ENCODE data around the gene WIPF1. TPM values are rescaled to one million over a fixed set of nuclear protein-coding genes. Genes with fewer than 3 reads are reported as not detected.

The WIPF1 gene
- polyA plus RNA-seq, 1 donor (not counting 4 experiments of a cell fraction or from before 2014, with no cell fraction given): 0.16 TPM

DNA sequence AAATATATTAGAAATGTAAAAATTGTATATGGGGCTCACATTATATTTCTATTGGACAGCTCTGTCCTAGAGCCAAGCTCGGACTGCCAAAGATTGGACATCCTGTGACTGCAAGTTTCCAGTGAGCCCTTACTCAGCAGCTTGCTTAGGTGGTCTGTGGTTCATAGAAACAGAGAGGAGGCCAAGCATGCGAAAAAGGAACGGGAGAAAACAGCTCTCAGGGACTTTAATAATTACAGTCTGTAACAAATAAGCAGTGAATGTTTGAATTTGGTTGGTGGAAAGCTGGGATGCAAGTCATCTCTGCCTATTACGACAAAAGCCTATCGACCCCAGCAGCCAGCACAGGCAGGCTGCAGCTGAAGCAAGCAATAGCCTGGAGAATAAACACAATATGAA lies 35.6 kb downstream of the WIPF1 start:
- no peaks in the 10 kb centered on the region for H3K9me3 ChIP-seq (ENCODE audit: control insufficient read depth, low read depth, low read length)
- H3K27ac ChIP-seq (ENCODE audit: control insufficient read depth, insufficient read depth, low read length): no peak overlapping the region
- DNase-seq (ENCODE audit: low read depth, low spot score) (no peak), FAIRE-seq (no peak)
- TF ChIP-seq EZH2 (IDR thresholded peaks at IDR 0.05; ENCODE audit: low read length): no peak
- no peaks in the 10 kb centered on the region for H3K79me2 ChIP-seq (ENCODE audit: control insufficient read depth, insufficient read depth, low read length)
- H3K4me2 ChIP-seq (ENCODE audit: control insufficient read depth, extremely low read depth, insufficient read depth, low read depth, low read length): no peak overlapping the region
- H3K4me3 ChIP-seq (ENCODE audit: control insufficient read depth in 2 of 3, extremely low read depth in 1 of 3, insufficient read depth in 2 of 3, low read depth in 1 of 3, low read length in 3 of 3): no peak overlapping the region
- no peaks in the 10 kb centered on the region for H3K27me3 ChIP-seq (ENCODE audit: control insufficient read depth, extremely low read depth, insufficient read depth, low read length)
- no peaks in the 10 kb centered on the region for H4K20me1 ChIP-seq (ENCODE audit: control insufficient read depth, extremely low read depth, insufficient read depth, low read length)
- H3K36me3 ChIP-seq (ENCODE audit: control insufficient read depth in 2 of 2, extremely low read depth in 1 of 2, insufficient read depth in 2 of 2, low read length in 2 of 2): no peaks in the 10 kb centered on the region
- no peaks in the 10 kb centered on the region for H3K9me1 ChIP-seq (ENCODE audit: control insufficient read depth, extremely low read depth, insufficient read depth, low read length)
- H3K9ac ChIP-seq (ENCODE audit: control insufficient read depth, extremely low read depth, insufficient read depth, low read length): no peak overlapping the region
- no peaks in the 10 kb centered on the region for H3K4me1 ChIP-seq (ENCODE audit: control insufficient read depth, extremely low read depth, insufficient read depth, low read length)
- dilution Hi-C loops (cut with MboI; ENCODE audit: extremely low pct_ligation_motif_present, low sequenced_read_pairs): no loop called here
- H2AFZ ChIP-seq (ENCODE audit: control insufficient read depth, low read length): no peak overlapping the region

DNA sequence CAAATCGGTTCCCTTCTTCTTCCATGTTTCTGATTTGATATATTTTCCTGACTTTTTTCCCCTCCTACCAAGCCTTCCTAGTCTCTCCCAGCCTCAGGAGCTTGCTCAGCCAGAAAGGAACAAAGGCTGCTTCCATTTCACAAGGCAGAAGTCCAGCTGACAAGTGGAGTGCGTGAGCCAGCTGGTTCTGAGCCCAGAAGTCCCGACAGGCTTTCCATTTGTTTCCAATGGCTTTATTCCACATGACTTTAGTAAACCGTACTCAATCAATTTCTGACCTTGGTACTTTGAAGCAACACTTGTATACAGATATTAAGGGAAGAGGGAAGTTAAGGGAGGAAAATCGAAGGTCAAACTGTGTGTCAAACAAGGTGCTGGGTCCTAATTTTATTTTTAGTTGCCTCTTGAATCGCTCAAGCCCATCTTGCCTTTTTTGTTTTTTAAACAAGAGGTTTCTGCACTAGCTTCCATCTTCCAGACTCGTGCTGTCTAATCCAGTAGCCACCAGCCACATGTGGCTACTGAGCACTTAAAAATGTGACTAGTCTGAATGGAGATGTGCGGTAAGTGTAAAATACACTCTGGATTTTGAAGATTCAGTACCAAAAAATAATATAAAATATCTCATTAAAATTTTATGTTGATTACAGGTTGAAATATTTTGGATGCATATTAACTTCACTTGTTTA lies 36.2 kb downstream of the WIPF1 start:
- no peaks in the 10 kb centered on the region for H3K27me3 ChIP-seq (ENCODE audit: control insufficient read depth, extremely low read depth, insufficient read depth, low read length)
- no peak overlapping the region for H2AFZ ChIP-seq (ENCODE audit: control insufficient read depth, low read length)
- no peaks in the 10 kb centered on the region for H3K9me1 ChIP-seq (ENCODE audit: control insufficient read depth, extremely low read depth, insufficient read depth, low read length)
- no peak overlapping the region for H3K4me3 ChIP-seq (ENCODE audit: control insufficient read depth in 2 of 3, extremely low read depth in 1 of 3, insufficient read depth in 2 of 3, low read depth in 1 of 3, low read length in 3 of 3)
- H3K4me1 ChIP-seq (ENCODE audit: control insufficient read depth, extremely low read depth, insufficient read depth, low read length): no peaks in the 10 kb centered on the region
- H3K4me2 ChIP-seq (ENCODE audit: control insufficient read depth, extremely low read depth, insufficient read depth, low read depth, low read length): no peak overlapping the region
- dilution Hi-C loops (cut with MboI; ENCODE audit: extremely low pct_ligation_motif_present, low sequenced_read_pairs): no loop called here
- H3K9ac ChIP-seq (ENCODE audit: control insufficient read depth, extremely low read depth, insufficient read depth, low read length): no peak overlapping the region
- FAIRE-seq (peak; percentile 23), DNase-seq (ENCODE audit: low read depth, low spot score) (no peak)
- H3K27ac ChIP-seq (ENCODE audit: control insufficient read depth, insufficient read depth, low read length): no peak overlapping the region
- H3K36me3 ChIP-seq (ENCODE audit: control insufficient read depth in 2 of 2, extremely low read depth in 1 of 2, insufficient read depth in 2 of 2, low read length in 2 of 2): no peaks in the 10 kb centered on the region
- no peaks in the 10 kb centered on the region for H4K20me1 ChIP-seq (ENCODE audit: control insufficient read depth, extremely low read depth, insufficient read depth, low read length)
- H3K9me3 ChIP-seq (ENCODE audit: control insufficient read depth, low read depth, low read length): no peaks in the 10 kb centered on the region
- no peaks in the 10 kb centered on the region for H3K79me2 ChIP-seq (ENCODE audit: control insufficient read depth, insufficient read depth, low read length)
- TF ChIP-seq, protein P1, sequence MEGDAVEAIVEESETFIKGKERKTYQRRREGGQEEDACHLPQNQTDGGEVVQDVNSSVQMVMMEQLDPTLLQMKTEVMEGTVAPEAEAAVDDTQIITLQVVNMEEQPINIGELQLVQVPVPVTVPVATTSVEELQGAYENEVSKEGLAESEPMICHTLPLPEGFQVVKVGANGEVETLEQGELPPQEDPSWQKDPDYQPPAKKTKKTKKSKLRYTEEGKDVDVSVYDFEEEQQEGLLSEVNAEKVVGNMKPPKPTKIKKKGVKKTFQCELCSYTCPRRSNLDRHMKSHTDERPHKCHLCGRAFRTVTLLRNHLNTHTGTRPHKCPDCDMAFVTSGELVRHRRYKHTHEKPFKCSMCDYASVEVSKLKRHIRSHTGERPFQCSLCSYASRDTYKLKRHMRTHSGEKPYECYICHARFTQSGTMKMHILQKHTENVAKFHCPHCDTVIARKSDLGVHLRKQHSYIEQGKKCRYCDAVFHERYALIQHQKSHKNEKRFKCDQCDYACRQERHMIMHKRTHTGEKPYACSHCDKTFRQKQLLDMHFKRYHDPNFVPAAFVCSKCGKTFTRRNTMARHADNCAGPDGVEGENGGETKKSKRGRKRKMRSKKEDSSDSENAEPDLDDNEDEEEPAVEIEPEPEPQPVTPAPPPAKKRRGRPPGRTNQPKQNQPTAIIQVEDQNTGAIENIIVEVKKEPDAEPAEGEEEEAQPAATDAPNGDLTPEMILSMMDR (optimal IDR thresholded peaks at IDR 0.05 in 1 of 3, IDR thresholded peaks at IDR 0.05 in 1 of 3, conservative IDR thresholded peaks at IDR 0.05 in 1 of 3; ENCODE audit: extremely low read depth in 1 of 3, insufficient read depth in 2 of 3, low read length in 3 of 3): no peak
- TF ChIP-seq EZH2 (IDR thresholded peaks at IDR 0.05; ENCODE audit: low read length): no peak

DNA sequence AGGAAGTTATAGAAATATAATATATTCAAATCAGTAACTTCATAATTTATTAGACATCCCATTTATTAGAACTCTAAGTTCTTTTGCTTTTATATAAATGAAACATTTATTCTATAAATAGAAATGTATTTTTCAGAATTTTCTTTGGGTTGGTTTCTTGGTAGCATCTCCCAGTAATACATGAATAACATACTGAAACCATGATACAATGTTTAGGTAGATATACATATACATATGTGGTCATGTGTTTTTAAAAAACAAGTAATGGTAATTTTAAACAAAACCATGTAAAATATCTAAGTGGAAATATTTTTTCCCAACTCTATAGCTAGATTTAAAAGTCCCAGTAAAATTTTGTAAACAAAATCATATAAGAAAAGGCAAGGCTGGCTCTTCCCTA lies 36.9 kb downstream of the WIPF1 start:
- dilution Hi-C loops (cut with MboI; ENCODE audit: extremely low pct_ligation_motif_present, low sequenced_read_pairs): no loop called here
- H3K27me3 ChIP-seq (ENCODE audit: control insufficient read depth, extremely low read depth, insufficient read depth, low read length): no peaks in the 10 kb centered on the region

More for the DNA sequence above, 36.9 kb downstream of the WIPF1 start:
- no peak overlapping the region for H3K9ac ChIP-seq (ENCODE audit: control insufficient read depth, extremely low read depth, insufficient read depth, low read length)
- TF ChIP-seq, protein P1 (optimal IDR thresholded peaks at IDR 0.05 in 1 of 3, IDR thresholded peaks at IDR 0.05 in 1 of 3, conservative IDR thresholded peaks at IDR 0.05 in 1 of 3; ENCODE audit: extremely low read depth in 1 of 3, insufficient read depth in 2 of 3, low read length in 3 of 3): no peak
- TF ChIP-seq EZH2 (IDR thresholded peaks at IDR 0.05; ENCODE audit: low read length): no peak
- FAIRE-seq: no peak
- no peaks in the 10 kb centered on the region for H3K9me3 ChIP-seq (ENCODE audit: control insufficient read depth, low read depth, low read length)
- H4K20me1 ChIP-seq (ENCODE audit: control insufficient read depth, extremely low read depth, insufficient read depth, low read length): no peaks in the 10 kb centered on the region
- no peaks in the 10 kb centered on the region for H3K79me2 ChIP-seq (ENCODE audit: control insufficient read depth, insufficient read depth, low read length)
- no peak overlapping the region for H3K4me3 ChIP-seq (ENCODE audit: control insufficient read depth in 2 of 3, extremely low read depth in 1 of 3, insufficient read depth in 2 of 3, low read depth in 1 of 3, low read length in 3 of 3)
- H3K4me2 ChIP-seq (ENCODE audit: control insufficient read depth, extremely low read depth, insufficient read depth, low read depth, low read length): no peak overlapping the region
- H3K4me1 ChIP-seq (ENCODE audit: control insufficient read depth, extremely low read depth, insufficient read depth, low read length): no peaks in the 10 kb centered on the region
- no peaks in the 10 kb centered on the region for H3K36me3 ChIP-seq (ENCODE audit: control insufficient read depth in 2 of 2, extremely low read depth in 1 of 2, insufficient read depth in 2 of 2, low read length in 2 of 2)
- DNase-seq (ENCODE audit: low read depth, low spot score): no peak
- H2AFZ ChIP-seq (ENCODE audit: control insufficient read depth, low read length): no peak overlapping the region
- H3K9me1 ChIP-seq (ENCODE audit: control insufficient read depth, extremely low read depth, insufficient read depth, low read length): no peaks in the 10 kb centered on the region
- no peak overlapping the region for H3K27ac ChIP-seq (ENCODE audit: control insufficient read depth, insufficient read depth, low read length)

Measured in keratinocyte (primary cell).